GM06990 (cell line): ENCODE results near the gene PLA2G4A.

ENCODE experiments used
- DNase-seq: peaks from one replicate; pipeline ENCODE4 v3.0.0-alpha.2; 2011; ENCODE audit not compliant: insufficient read length; ENCODE audit errors: extremely low read depth
- H3K27me3 ChIP-seq: replicated peaks from 2 replicates; pipeline ENCODE4 v1.6.0; 2011; ENCODE audit warnings: low read length; ENCODE audit not compliant: control insufficient read depth, insufficient read depth
- H3K36me3 ChIP-seq: 2 replicates; pipeline ENCODE4 v1.5.1; 2011; ENCODE audit warnings: low read length; ENCODE audit not compliant: control insufficient read depth, insufficient read depth
- H3K4me3 ChIP-seq: replicated peaks from 2 replicates; pipeline ENCODE4 v1.5.1; 2011; ENCODE audit warnings: low read depth, mild to moderate bottlenecking, control low read depth, low read length
- CTCF ChIP-seq: IDR thresholded peaks from 2 replicates; pipeline ENCODE4 v1.5.1; 2011; ENCODE audit warnings: low read length, control low read depth, mild to moderate bottlenecking, inconsistent platforms; ENCODE audit not compliant: insufficient read depth, poor library complexity, severe bottlenecking

Gene PLA2G4A

GRCh38 chr1:186873687-186874086 lies 44.9 kb downstream of the PLA2G4A start:
- no peaks in the 10 kb centered on the region for H3K27me3 ChIP-seq
- TF ChIP-seq CTCF, result no peak
- H3K36me3 ChIP-seq, result no peaks in the 10 kb centered on the region
- no peak overlapping the region for H3K4me3 ChIP-seq
- DNase-seq, result no peak

GRCh38 chr1:186875896-186876835 lies 47.4 kb downstream of the PLA2G4A start:
- Histone ChIP-seq H3K36me3 (no peaks in the 10 kb centered on the region), H3K27me3 (no peaks in the 10 kb centered on the region), H3K4me3 (no peak overlapping the region)
- no peak for TF ChIP-seq CTCF
- no peak for DNase-seq

GRCh38 chr1:186878356-186878755 lies 49.6 kb downstream of the PLA2G4A start:
- no peak overlapping the region for H3K4me3 ChIP-seq
- DNase-seq, result no peak
- H3K36me3 ChIP-seq, result no peaks in the 10 kb centered on the region
- no peaks in the 10 kb centered on the region for H3K27me3 ChIP-seq
- TF ChIP-seq CTCF, result no peak

- Histone ChIP-seq H3K36me3 (no peaks in the 10 kb centered on the region), H3K27me3 (no peaks in the 10 kb centered on the region), H3K4me3 (no peak overlapping the region)
- no peak for DNase-seq
- TF ChIP-seq CTCF, result no peak
Measured at GRCh38 chr1:186880982-186881381, 52.2 kb downstream of the PLA2G4A start.

GRCh38 chr1:186882372-186883134 lies 53.8 kb downstream of the PLA2G4A start:
- no peak for DNase-seq
- no peak for TF ChIP-seq CTCF
- no peak overlapping the region for H3K4me3 ChIP-seq
- no peaks in the 10 kb centered on the region for H3K27me3 ChIP-seq
- H3K36me3 ChIP-seq, result no peaks in the 10 kb centered on the region
